Measurements from ENCODE around the gene FLACC1. TPM values are rescaled to one million over a fixed set of nuclear protein-coding genes. Genes with fewer than 3 reads are reported as not detected.

Gene FLACC1
- total and polyA plus RNA-seq, 2 donors from 2014 or later = 3.7 TPM; not detected in 1

GRCh38 chr2:201363857-201364560, 6.9 kb upstream of the FLACC1 start:
- H3K9ac ChIP-seq (ENCODE audit: low read length in 3 of 3) = no peak overlapping the region
- peaks cover 0 to 5% (median 2%) of the 10 kb centered on the region in 3 donors for H3K9me3 ChIP-seq (ENCODE audit: control insufficient read depth in 2 of 3, insufficient read depth in 1 of 3, low read length in 3 of 3)
- H3K27ac ChIP-seq (ENCODE audit: low read depth in 2 of 2, low read length in 2 of 2) = no peak overlapping the region
- no peak overlapping the region for H3K4me3 ChIP-seq (ENCODE audit: low read length in 3 of 3)
- FAIRE-seq = no peak
- intact Hi-C loops (cut with DNase I) = loop anchor here (5.0 kb wide), 1 partner anchor 127 kb away; no protein-coding TSS in a partner anchor
- peaks cover 0 to 6% (median 0%) of the 10 kb centered on the region in 3 donors for H3K36me3 ChIP-seq (ENCODE audit: control insufficient read depth in 2 of 3, insufficient read depth in 3 of 3, low read length in 3 of 3)
- peak in 2 of 5 donors; percentile 22 to 40 for DNase-seq
- no peaks in the 10 kb centered on the region for H3K27me3 ChIP-seq (ENCODE audit: control insufficient read depth, insufficient read depth, low read length)
- no peaks in the 10 kb centered on the region for H3K4me1 ChIP-seq (ENCODE audit: control insufficient read depth in 2 of 3, insufficient read depth in 2 of 3, low read depth in 1 of 3, low read length in 3 of 3)
- peak; percentile 75 for TF ChIP-seq CTCF (IDR thresholded peaks at IDR 0.05; ENCODE audit: borderline replicate concordance, extremely low read depth, insufficient read depth)

- Histone ChIP-seq H3K9ac (ENCODE audit: low read length in 3 of 3) (no peak overlapping the region), H3K27ac (ENCODE audit: low read depth in 2 of 2, low read length in 2 of 2) (no peak overlapping the region), H3K4me3 (ENCODE audit: low read length in 3 of 3) (no peak overlapping the region), H3K9me3 (ENCODE audit: control insufficient read depth in 2 of 3, insufficient read depth in 1 of 3, low read length in 3 of 3) (no peaks in the 10 kb centered on the region), H3K36me3 (ENCODE audit: control insufficient read depth in 2 of 3, insufficient read depth in 3 of 3, low read length in 3 of 3) (peaks cover 0 to 10% (median 2%) of the 10 kb centered on the region in 3 donors), H3K27me3 (ENCODE audit: control insufficient read depth, insufficient read depth, low read length) (no peaks in the 10 kb centered on the region), H3K4me1 (ENCODE audit: control insufficient read depth in 2 of 3, insufficient read depth in 2 of 3, low read depth in 1 of 3, low read length in 3 of 3) (no peaks in the 10 kb centered on the region)
- no peak for TF ChIP-seq CTCF (IDR thresholded peaks at IDR 0.05; ENCODE audit: borderline replicate concordance, extremely low read depth, insufficient read depth)
- DNase-seq = no peak
- FAIRE-seq = no peak
- intact Hi-C loops (cut with DNase I) = loop anchor here (5.0 kb wide), 1 partner anchor 125 kb away; no protein-coding TSS in a partner anchor
These were observed 5.3 kb upstream of the FLACC1 start for GRCh38 chr2:201362396-201362795.

GRCh38 chr2:201361078-201361733, 4.1 kb upstream of the FLACC1 start:
- no peaks in the 10 kb centered on the region for H3K27me3 ChIP-seq (ENCODE audit: control insufficient read depth, insufficient read depth, low read length)
- H3K9me3 ChIP-seq (ENCODE audit: control insufficient read depth in 2 of 3, insufficient read depth in 1 of 3, low read length in 3 of 3) = no peaks in the 10 kb centered on the region
- no peak overlapping the region for H3K27ac ChIP-seq (ENCODE audit: low read depth in 2 of 2, low read length in 2 of 2)
- no peak for TF ChIP-seq CTCF (IDR thresholded peaks at IDR 0.05; ENCODE audit: borderline replicate concordance, extremely low read depth, insufficient read depth)
- no peak for FAIRE-seq
- no peak overlapping the region for H3K4me3 ChIP-seq (ENCODE audit: low read length in 3 of 3)
- H3K4me1 ChIP-seq (ENCODE audit: control insufficient read depth in 2 of 3, insufficient read depth in 2 of 3, low read depth in 1 of 3, low read length in 3 of 3) = no peaks in the 10 kb centered on the region
- peaks cover 0 to 10% (median 2%) of the 10 kb centered on the region in 3 donors for H3K36me3 ChIP-seq (ENCODE audit: control insufficient read depth in 2 of 3, insufficient read depth in 3 of 3, low read length in 3 of 3)
- no peak overlapping the region for H3K9ac ChIP-seq (ENCODE audit: low read length in 3 of 3)
- intact Hi-C loops (cut with DNase I) = loop anchor here (5.0 kb wide), 1 partner anchor 124 kb away; no protein-coding TSS in a partner anchor
- no peak for DNase-seq
